Frontal cortex (tissue), 4 donors: ENCODE measurements around the gene PCDH1. TPM values are rescaled to one million over a fixed set of nuclear protein-coding genes. Genes with fewer than 3 reads are reported as not detected.
"Not testable (repeated sequence)": the region's sequence is repeated elsewhere in the genome, so short reads cannot be mapped to it uniquely, and the experiment has no call there.

ENCODE experiments used
- DNase-seq, 2 donors: peaks; one replicate each; pipeline ENCODE4 v3.0.0; 2012; ENCODE audit warnings: low spot score in 2 of 2
- FAIRE-seq: peaks from 2 replicates; lab custom pipeline; 2012; peaks lifted over from hg19 to GRCh38; lab: Jason Lieb, UNC
- total RNA-seq: library from RNA; depleted of rRNA; stranded (reverse); fragments of >200 nt; gene quantifications from one replicate; pipeline ENCODE4 v1.2.3, GENCODE V29; 2014
- donor health status: control.
- donor health status: control.
- donor health status: control.

The PCDH1 gene
- total RNA-seq, 1 donor from 2014 or later = 41.2 TPM

- DNase-seq = no peak
- no peak for FAIRE-seq
Observed at GRCh38 chr5:141841378-141842180, 36.6 kb downstream of the PCDH1 start.

GRCh38 chr5:141840826-141841360 lies 37.3 kb downstream of the PCDH1 start:
- no peak for FAIRE-seq
- DNase-seq = no peak

- DNase-seq (no peak), FAIRE-seq (no peak)
Observed at GRCh38 chr5:141840280-141840812, 37.9 kb downstream of the PCDH1 start.

GRCh38 chr5:141839015-141839513 lies 39.1 kb downstream of the PCDH1 start:
- DNase-seq = no peak
- FAIRE-seq = no peak

- no peak for FAIRE-seq
Observed at GRCh38 chr5:141838326-141839014, 39.7 kb downstream of the PCDH1 start.

GRCh38 chr5:141835928-141836670 lies 42.1 kb downstream of the PCDH1 start:
- FAIRE-seq = no peak

More at GRCh38 chr5:141838326-141839014, 39.7 kb downstream of the PCDH1 start:
- DNase-seq = no peak

GRCh38 chr5:141834331-141834730 lies 43.9 kb downstream of the PCDH1 start:
- no peak for DNase-seq
- no peak for FAIRE-seq

More at GRCh38 chr5:141835928-141836670, 42.1 kb downstream of the PCDH1 start:
- DNase-seq = no peak

- FAIRE-seq (no peak), DNase-seq (no peak)
Observed at GRCh38 chr5:141832131-141832530, 46.1 kb downstream of the PCDH1 start.

GRCh38 chr5:141828162-141828561 lies 50.0 kb downstream of the PCDH1 start:
- DNase-seq (no peak), FAIRE-seq (no peak)

- no peak for FAIRE-seq
Observed at GRCh38 chr5:141826674-141827073, 51.5 kb downstream of the PCDH1 start.

GRCh38 chr5:141825791-141826560 lies 52.2 kb downstream of the PCDH1 start:
- FAIRE-seq (no peak), DNase-seq (no peak)

More at GRCh38 chr5:141826674-141827073, 51.5 kb downstream of the PCDH1 start:
- DNase-seq = no peak

- DNase-seq (no peak), FAIRE-seq (no peak)
Observed at GRCh38 chr5:141825241-141825671, 53.0 kb downstream of the PCDH1 start.

- FAIRE-seq (no peak), DNase-seq (no peak)
Observed at GRCh38 chr5:141824717-141825116, 53.5 kb downstream of the PCDH1 start.

GRCh38 chr5:141823056-141823455 lies 55.2 kb downstream of the PCDH1 start:
- FAIRE-seq (no peak), DNase-seq (no peak)

- FAIRE-seq = no peak
- no peak for DNase-seq
Observed at GRCh38 chr5:141822144-141822543, 56.1 kb downstream of the PCDH1 start.

- FAIRE-seq = peak; percentile 79
- DNase-seq = peak; percentile 56 to 70
Observed at GRCh38 chr5:141821430-141821925, 56.7 kb downstream of the PCDH1 start.

- not testable (repeated sequence) for FAIRE-seq, DNase-seq
Observed at GRCh38 chr5:141820686-141821085, 57.5 kb downstream of the PCDH1 start.

- no peak for FAIRE-seq
- no peak for DNase-seq
Observed at GRCh38 chr5:141817631-141818030, 60.6 kb downstream of the PCDH1 start.
